ENCODE results near the gene PSMD3. TPM values are rescaled to one million over a fixed set of nuclear protein-coding genes. Genes with fewer than 3 reads are reported as not detected.

The PSMD3 gene
- total and polyA plus RNA-seq, 2 experiments from 2014 or later: 92.1 to 114 TPM

DNA sequence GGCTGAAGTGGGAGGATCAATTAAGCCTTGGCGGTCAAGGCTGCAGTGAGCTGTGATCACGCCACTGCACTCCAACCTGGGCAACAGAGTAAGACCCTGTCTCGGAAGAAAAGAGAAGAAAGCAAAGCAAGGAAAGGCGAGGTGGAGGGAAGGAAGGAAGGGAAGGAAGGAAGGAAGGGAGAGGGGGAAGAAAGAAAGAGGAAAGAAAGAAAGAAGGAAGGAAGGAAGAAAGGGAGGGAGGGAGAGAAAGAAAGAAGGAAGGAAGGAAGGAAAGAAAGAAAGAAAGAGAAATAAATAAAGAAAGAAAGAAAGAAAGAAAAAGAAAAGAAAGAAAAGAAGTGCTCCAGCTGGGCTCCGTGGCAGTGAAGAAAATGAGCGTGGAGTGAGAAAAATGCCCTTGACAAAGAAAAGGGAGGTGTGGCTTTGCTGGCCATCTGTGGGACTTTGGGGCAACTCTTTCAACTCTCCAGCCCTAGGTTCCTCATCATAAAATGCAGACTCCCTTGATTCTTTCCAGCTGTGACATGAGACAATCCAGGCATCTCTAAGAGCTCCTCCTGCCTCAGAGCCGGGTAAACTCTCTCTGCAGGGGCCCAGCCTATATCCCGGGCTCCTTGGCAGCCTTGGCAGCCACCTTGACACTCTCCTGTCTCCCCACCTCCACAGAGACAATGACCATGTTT, 15.4 kb upstream of the PSMD3 start:
- H3K4me3 ChIP-seq: no peak overlapping the region
- H3K27me3 ChIP-seq: no peaks in the 10 kb centered on the region
- 62% methylated on average over 8 of the region's 8 CpGs for WGBS (ENCODE audit: low lambda C conversion rate, missing lambda C conversion rate)
- no peak overlapping the region for H2AFZ ChIP-seq
- no peaks in the 10 kb centered on the region for H4K20me1 ChIP-seq (ENCODE audit: insufficient read depth, poor library complexity, severe bottlenecking)
- H3K9me2 ChIP-seq (replicated peaks; ENCODE audit: insufficient read depth): no peaks in the 10 kb centered on the region
- H3K9me3 ChIP-seq (ENCODE audit: low read depth): no peaks in the 10 kb centered on the region
- H3K27ac ChIP-seq: no peak overlapping the region
- no peaks in the 10 kb centered on the region for H3K79me2 ChIP-seq
- TF ChIP-seq EZH2 (IDR thresholded peaks at IDR 0.05; ENCODE audit: borderline replicate concordance): no peak
- TF ChIP-seq EZH2phosphoT487 (IDR thresholded peaks at IDR 0.05; ENCODE audit: low read depth, severe bottlenecking, unreplicated experiment): no peak
- TF ChIP-seq, protein P1, sequence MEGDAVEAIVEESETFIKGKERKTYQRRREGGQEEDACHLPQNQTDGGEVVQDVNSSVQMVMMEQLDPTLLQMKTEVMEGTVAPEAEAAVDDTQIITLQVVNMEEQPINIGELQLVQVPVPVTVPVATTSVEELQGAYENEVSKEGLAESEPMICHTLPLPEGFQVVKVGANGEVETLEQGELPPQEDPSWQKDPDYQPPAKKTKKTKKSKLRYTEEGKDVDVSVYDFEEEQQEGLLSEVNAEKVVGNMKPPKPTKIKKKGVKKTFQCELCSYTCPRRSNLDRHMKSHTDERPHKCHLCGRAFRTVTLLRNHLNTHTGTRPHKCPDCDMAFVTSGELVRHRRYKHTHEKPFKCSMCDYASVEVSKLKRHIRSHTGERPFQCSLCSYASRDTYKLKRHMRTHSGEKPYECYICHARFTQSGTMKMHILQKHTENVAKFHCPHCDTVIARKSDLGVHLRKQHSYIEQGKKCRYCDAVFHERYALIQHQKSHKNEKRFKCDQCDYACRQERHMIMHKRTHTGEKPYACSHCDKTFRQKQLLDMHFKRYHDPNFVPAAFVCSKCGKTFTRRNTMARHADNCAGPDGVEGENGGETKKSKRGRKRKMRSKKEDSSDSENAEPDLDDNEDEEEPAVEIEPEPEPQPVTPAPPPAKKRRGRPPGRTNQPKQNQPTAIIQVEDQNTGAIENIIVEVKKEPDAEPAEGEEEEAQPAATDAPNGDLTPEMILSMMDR (IDR thresholded peaks at IDR 0.05; ENCODE audit: poor library complexity): no peak
- H3K36me3 ChIP-seq (replicated peaks; ENCODE audit: insufficient read depth, low read depth): no peaks in the 10 kb centered on the region
- H3K4me1 ChIP-seq (ENCODE audit: insufficient read depth): peaks cover 4% of the 10 kb centered on the region
- no peak overlapping the region for H3K4me2 ChIP-seq
- no peak for DNase-seq (ENCODE audit: low spot score)

DNA sequence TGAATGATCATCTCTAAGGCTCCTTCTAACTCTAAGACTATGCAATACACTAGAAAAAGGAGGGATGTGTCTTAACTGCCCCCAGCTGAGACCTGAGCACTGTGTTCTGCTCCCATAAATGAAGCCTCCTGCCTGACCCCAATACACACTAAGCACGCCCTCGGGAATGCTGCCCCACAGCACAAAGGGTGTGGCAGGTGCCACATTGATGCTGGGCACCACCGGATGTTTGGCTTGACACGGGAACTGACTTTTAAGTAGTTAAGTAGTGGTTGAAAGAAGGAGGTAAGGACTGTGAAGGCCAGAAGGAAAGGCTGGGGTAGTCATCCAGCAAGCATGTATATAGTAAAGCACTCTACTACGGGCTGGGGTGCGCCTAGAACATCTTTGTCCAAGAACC, 13.8 kb upstream of the PSMD3 start:
- no peak for TF ChIP-seq EZH2phosphoT487 (IDR thresholded peaks at IDR 0.05; ENCODE audit: low read depth, severe bottlenecking, unreplicated experiment)
- no peak for TF ChIP-seq EZH2 (IDR thresholded peaks at IDR 0.05; ENCODE audit: borderline replicate concordance)
- TF ChIP-seq, protein P1 (IDR thresholded peaks at IDR 0.05; ENCODE audit: poor library complexity): no peak
- H3K4me2 ChIP-seq: no peak overlapping the region
- no peaks in the 10 kb centered on the region for H3K9me2 ChIP-seq (replicated peaks; ENCODE audit: insufficient read depth)
- no peaks in the 10 kb centered on the region for H3K27me3 ChIP-seq
- DNase-seq (ENCODE audit: low spot score): no peak
- H3K79me2 ChIP-seq: no peaks in the 10 kb centered on the region
- H3K4me3 ChIP-seq: no peak overlapping the region
- H4K20me1 ChIP-seq (ENCODE audit: insufficient read depth, poor library complexity, severe bottlenecking): no peaks in the 10 kb centered on the region
- no peak overlapping the region for H3K27ac ChIP-seq
- H3K4me1 ChIP-seq (ENCODE audit: insufficient read depth): no peaks in the 10 kb centered on the region
- no peak overlapping the region for H2AFZ ChIP-seq
- no peaks in the 10 kb centered on the region for H3K9me3 ChIP-seq (ENCODE audit: low read depth)
- H3K36me3 ChIP-seq (replicated peaks; ENCODE audit: insufficient read depth, low read depth): no peaks in the 10 kb centered on the region
- 96% methylated on average over 6 of the region's 6 CpGs for WGBS (ENCODE audit: low lambda C conversion rate, missing lambda C conversion rate)

DNA sequence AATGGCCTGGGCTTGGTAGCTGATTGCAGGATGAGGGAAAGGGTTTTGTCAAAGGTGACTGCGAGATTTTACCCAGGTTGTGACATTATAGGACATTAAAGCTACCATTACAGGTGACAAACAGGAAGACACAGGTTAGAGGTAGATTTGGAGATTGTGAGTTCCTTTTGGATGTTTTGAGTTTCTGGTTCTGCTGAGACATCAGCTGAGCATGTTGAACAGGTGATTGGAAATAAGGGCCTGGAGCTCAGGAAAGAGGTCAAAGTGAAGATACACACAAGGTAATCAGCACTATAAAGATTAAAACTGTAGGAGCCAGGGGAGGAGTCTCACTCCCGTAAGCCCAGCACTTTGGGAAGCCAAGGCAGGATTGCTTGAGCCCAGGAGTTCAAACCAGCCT, 11.8 kb upstream of the PSMD3 start:
- Histone ChIP-seq H2AFZ (no peak overlapping the region), H3K9me3 (ENCODE audit: low read depth) (no peaks in the 10 kb centered on the region), H4K20me1 (ENCODE audit: insufficient read depth, poor library complexity, severe bottlenecking) (no peaks in the 10 kb centered on the region), H3K4me1 (ENCODE audit: insufficient read depth) (no peaks in the 10 kb centered on the region), H3K4me3 (no peak overlapping the region), H3K4me2 (no peak overlapping the region), H3K36me3 (replicated peaks; ENCODE audit: insufficient read depth, low read depth) (no peaks in the 10 kb centered on the region), H3K27me3 (no peaks in the 10 kb centered on the region), H3K9me2 (replicated peaks; ENCODE audit: insufficient read depth) (no peaks in the 10 kb centered on the region), H3K27ac (no peak overlapping the region), H3K79me2 (no peaks in the 10 kb centered on the region)
- no peak for DNase-seq (ENCODE audit: low spot score)
- no peak for TF ChIP-seq EZH2phosphoT487 (IDR thresholded peaks at IDR 0.05; ENCODE audit: low read depth, severe bottlenecking, unreplicated experiment)
- TF ChIP-seq, protein P1 (IDR thresholded peaks at IDR 0.05; ENCODE audit: poor library complexity): no peak
- TF ChIP-seq EZH2 (IDR thresholded peaks at IDR 0.05; ENCODE audit: borderline replicate concordance): no peak
- 59% methylated on average over 2 of the region's 2 CpGs for WGBS (ENCODE audit: low lambda C conversion rate, missing lambda C conversion rate)
